IPS-18a (cell line): ENCODE results near the gene RPS6KA2.

Experiments
- H3K27ac ChIP-seq: one replicate; pipeline ENCODE4 v1.5.1; 2013; ENCODE audit warnings: low read length
- H3K27me3 ChIP-seq: one replicate; pipeline ENCODE4 v1.6.1; 2013; ENCODE audit warnings: mild to moderate bottlenecking, low read length; ENCODE audit not compliant: control insufficient read depth, insufficient read depth
- H3K36me3 ChIP-seq: one replicate; pipeline ENCODE4 v1.6.1; 2013; ENCODE audit warnings: low read depth, low read length; ENCODE audit not compliant: control insufficient read depth
- H3K4me1 ChIP-seq: one replicate; pipeline ENCODE4 v1.6.1; 2013; ENCODE audit warnings: low read depth, low read length; ENCODE audit not compliant: control insufficient read depth
- H3K4me3 ChIP-seq: one replicate; pipeline ENCODE4 v1.5.1; 2013; ENCODE audit warnings: low read length
- H3K9ac ChIP-seq: one replicate; pipeline ENCODE4 v1.6.1; 2013; ENCODE audit warnings: mild to moderate bottlenecking, low read length, moderate library complexity
- H3K9me3 ChIP-seq: one replicate; pipeline ENCODE4 v1.6.1; 2013; ENCODE audit warnings: low read depth, low read length; ENCODE audit not compliant: control insufficient read depth

Gene RPS6KA2

GRCh38 chr6:166663568-166663967 lies 36.5 kb upstream of the RPS6KA2 start:
- H3K27me3 ChIP-seq = no peaks in the 10 kb centered on the region
- no peaks in the 10 kb centered on the region for H3K9me3 ChIP-seq
- no peak overlapping the region for H3K4me3 ChIP-seq
- H3K9ac ChIP-seq = no peak overlapping the region
- H3K36me3 ChIP-seq = no peaks in the 10 kb centered on the region
- H3K27ac ChIP-seq = no peak overlapping the region
- no peaks in the 10 kb centered on the region for H3K4me1 ChIP-seq

- Histone ChIP-seq H3K9me3 (no peaks in the 10 kb centered on the region), H3K4me1 (peaks cover under 1% of the 10 kb centered on the region), H3K27ac (no peak overlapping the region), H3K4me3 (no peak overlapping the region), H3K9ac (no peak overlapping the region), H3K27me3 (peaks cover 2% of the 10 kb centered on the region), H3K36me3 (no peaks in the 10 kb centered on the region)
Measured at GRCh38 chr6:166662690-166663089, 35.6 kb upstream of the RPS6KA2 start.

- peaks cover 14% of the 10 kb centered on the region for H3K27me3 ChIP-seq
- peaks cover 7% of the 10 kb centered on the region for H3K4me1 ChIP-seq
- H3K4me3 ChIP-seq = no peak overlapping the region
- H3K9me3 ChIP-seq = no peaks in the 10 kb centered on the region
- H3K9ac ChIP-seq = no peak overlapping the region
- no peaks in the 10 kb centered on the region for H3K36me3 ChIP-seq
- no peak overlapping the region for H3K27ac ChIP-seq
Measured at GRCh38 chr6:166661327-166662085, 34.5 kb upstream of the RPS6KA2 start.

GRCh38 chr6:166660157-166660688 lies 33.2 kb upstream of the RPS6KA2 start:
- Histone ChIP-seq H3K9me3 (no peaks in the 10 kb centered on the region), H3K9ac (no peak overlapping the region), H3K4me3 (no peak overlapping the region), H3K4me1 (peaks cover 12% of the 10 kb centered on the region), H3K27me3 (peaks cover 25% of the 10 kb centered on the region), H3K27ac (no peak overlapping the region), H3K36me3 (no peaks in the 10 kb centered on the region)

GRCh38 chr6:166659581-166659980 lies 32.5 kb upstream of the RPS6KA2 start:
- H3K27ac ChIP-seq = no peak overlapping the region

GRCh38 chr6:166658792-166659150 lies 31.7 kb upstream of the RPS6KA2 start:
- H3K9ac ChIP-seq = no peak overlapping the region
- H3K4me3 ChIP-seq = no peak overlapping the region
- peaks cover 12% of the 10 kb centered on the region for H3K4me1 ChIP-seq
- no peaks in the 10 kb centered on the region for H3K9me3 ChIP-seq
- H3K36me3 ChIP-seq = no peaks in the 10 kb centered on the region
- no peak overlapping the region for H3K27ac ChIP-seq
- peaks cover 27% of the 10 kb centered on the region for H3K27me3 ChIP-seq

More at GRCh38 chr6:166659581-166659980, 32.5 kb upstream of the RPS6KA2 start:
- H3K36me3 ChIP-seq = no peaks in the 10 kb centered on the region
- H3K9me3 ChIP-seq = no peaks in the 10 kb centered on the region
- peaks cover 12% of the 10 kb centered on the region for H3K4me1 ChIP-seq
- no peak overlapping the region for H3K4me3 ChIP-seq
- H3K9ac ChIP-seq = no peak overlapping the region
- peaks cover 27% of the 10 kb centered on the region for H3K27me3 ChIP-seq

- Histone ChIP-seq H3K9ac (no peak overlapping the region), H3K4me3 (no peak overlapping the region), H3K36me3 (no peaks in the 10 kb centered on the region), H3K27ac (no peak overlapping the region), H3K9me3 (no peaks in the 10 kb centered on the region), H3K27me3 (peaks cover 27% of the 10 kb centered on the region), H3K4me1 (peaks cover 12% of the 10 kb centered on the region)
Measured at GRCh38 chr6:166658115-166658791, 31.2 kb upstream of the RPS6KA2 start.

- no peak overlapping the region for H3K4me3 ChIP-seq
- H3K9me3 ChIP-seq = no peaks in the 10 kb centered on the region
- H3K9ac ChIP-seq = no peak overlapping the region
- no peak overlapping the region for H3K27ac ChIP-seq
- peaks cover 12% of the 10 kb centered on the region for H3K4me1 ChIP-seq
- H3K27me3 ChIP-seq = peaks cover 27% of the 10 kb centered on the region
- H3K36me3 ChIP-seq = no peaks in the 10 kb centered on the region
Measured at GRCh38 chr6:166657531-166657930, 30.5 kb upstream of the RPS6KA2 start.

GRCh38 chr6:166656230-166657151 lies 29.4 kb upstream of the RPS6KA2 start:
- H3K9me3 ChIP-seq = no peaks in the 10 kb centered on the region

GRCh38 chr6:166655713-166656229 lies 28.7 kb upstream of the RPS6KA2 start:
- no peaks in the 10 kb centered on the region for H3K9me3 ChIP-seq
- peaks cover 27% of the 10 kb centered on the region for H3K27me3 ChIP-seq
- H3K36me3 ChIP-seq = no peaks in the 10 kb centered on the region
- H3K27ac ChIP-seq = no peak overlapping the region
- peak overlapping the region; percentile 65 for H3K4me3 ChIP-seq
- peaks cover 14% of the 10 kb centered on the region for H3K4me1 ChIP-seq
- no peak overlapping the region for H3K9ac ChIP-seq

More at GRCh38 chr6:166656230-166657151, 29.4 kb upstream of the RPS6KA2 start:
- H3K9ac ChIP-seq = no peak overlapping the region
- no peak overlapping the region for H3K27ac ChIP-seq
- no peaks in the 10 kb centered on the region for H3K36me3 ChIP-seq
- peaks cover 27% of the 10 kb centered on the region for H3K27me3 ChIP-seq
- H3K4me3 ChIP-seq = peak overlapping the region; percentile 65
- H3K4me1 ChIP-seq = peaks cover 12% of the 10 kb centered on the region

- H3K9me3 ChIP-seq = no peaks in the 10 kb centered on the region
- no peak overlapping the region for H3K27ac ChIP-seq
- no peaks in the 10 kb centered on the region for H3K36me3 ChIP-seq
- peaks cover 27% of the 10 kb centered on the region for H3K27me3 ChIP-seq
- no peak overlapping the region for H3K9ac ChIP-seq
- peaks cover 19% of the 10 kb centered on the region for H3K4me1 ChIP-seq
- no peak overlapping the region for H3K4me3 ChIP-seq
Measured at GRCh38 chr6:166655251-166655650, 28.2 kb upstream of the RPS6KA2 start.
